GM19035 (cell line): ENCODE measurements around the gene BRF1.

ENCODE experiments used
- ATAC-seq: cut with Tn5 transposase; IDR thresholded peaks from one replicate; pipeline ENCODE4 v1.9.1; 2021; ENCODE audit not compliant: unreplicated experiment

BRF1 gene

DNA sequence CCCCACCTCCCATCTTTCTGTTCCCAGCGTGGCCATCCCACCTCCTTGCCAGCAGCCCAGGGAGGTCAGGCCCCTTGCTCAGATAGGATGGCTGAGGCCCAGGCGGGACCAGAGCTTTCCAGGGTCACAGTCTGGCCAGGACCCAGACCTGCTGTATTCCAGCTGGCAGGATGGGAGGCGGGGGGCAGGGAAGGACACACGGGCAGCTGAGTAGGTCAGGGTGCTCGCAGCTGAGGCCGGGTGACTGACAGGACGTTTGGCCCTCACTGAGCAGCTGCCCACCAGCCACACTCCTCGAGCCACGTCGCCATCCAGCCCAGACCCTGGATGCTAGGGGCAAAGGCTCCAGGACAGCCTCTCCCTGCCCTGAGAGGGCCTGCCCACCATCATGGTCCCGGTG is 123.7 kb downstream of the BRF1 start:
- no peak for ATAC-seq

GRCh38 chr14:105176513-105176912 is 124.3 kb downstream of the BRF1 start:
- no peak for ATAC-seq

GRCh38 chr14:105173901-105174894 is 126.6 kb downstream of the BRF1 start:
- no peak for ATAC-seq

GRCh38 chr14:105173145-105173544 is 127.7 kb downstream of the BRF1 start:
- no peak for ATAC-seq

GRCh38 chr14:105172476-105172875 is 128.3 kb downstream of the BRF1 start:
- ATAC-seq: no peak

DNA sequence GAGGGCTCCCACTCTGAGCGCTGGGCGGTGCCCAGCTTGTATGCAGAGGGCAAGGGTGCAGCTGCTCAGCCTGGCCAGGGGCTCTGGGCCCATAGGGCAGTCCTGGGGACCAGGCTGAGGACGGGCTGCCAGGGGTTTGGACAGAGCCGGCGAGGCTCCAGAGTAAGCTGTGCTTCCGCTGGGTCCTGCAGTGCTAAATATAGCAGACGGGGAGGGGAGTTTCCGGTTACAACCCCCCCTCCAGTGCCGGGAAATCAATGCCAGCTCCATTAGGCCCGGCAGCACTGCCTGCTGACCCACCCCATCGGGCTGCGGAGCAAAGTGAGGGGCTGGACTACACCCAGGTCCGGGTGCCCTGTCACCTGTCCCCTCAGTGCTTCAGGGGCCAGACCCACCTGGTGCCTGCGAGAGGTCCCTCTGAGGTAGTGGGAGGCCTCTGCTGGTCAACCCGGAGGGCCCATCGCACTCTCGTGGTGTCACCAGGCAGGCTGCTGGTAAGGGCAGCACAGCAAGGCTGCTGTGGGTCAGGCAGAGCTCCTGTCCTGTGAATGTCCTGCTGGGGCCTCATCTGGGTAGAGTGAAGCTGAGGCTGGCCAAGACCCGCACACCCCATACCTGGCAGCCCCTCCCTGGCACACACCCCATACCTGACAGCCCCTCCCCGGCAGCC is 129.7 kb downstream of the BRF1 start:
- ATAC-seq: no peak

GRCh38 chr14:105169776-105170655 is 130.8 kb downstream of the BRF1 start:
- no peak for ATAC-seq

GRCh38 chr14:105168979-105169507 is 131.8 kb downstream of the BRF1 start:
- ATAC-seq: no peak

GRCh38 chr14:105168496-105168978 is 132.3 kb downstream of the BRF1 start, which contains the start of gene JAG2:
JAG2 (minus strand) TSS chr14:105168776; CDS start chr14:105168420, 356 bp downstream.
- no peak for ATAC-seq

DNA sequence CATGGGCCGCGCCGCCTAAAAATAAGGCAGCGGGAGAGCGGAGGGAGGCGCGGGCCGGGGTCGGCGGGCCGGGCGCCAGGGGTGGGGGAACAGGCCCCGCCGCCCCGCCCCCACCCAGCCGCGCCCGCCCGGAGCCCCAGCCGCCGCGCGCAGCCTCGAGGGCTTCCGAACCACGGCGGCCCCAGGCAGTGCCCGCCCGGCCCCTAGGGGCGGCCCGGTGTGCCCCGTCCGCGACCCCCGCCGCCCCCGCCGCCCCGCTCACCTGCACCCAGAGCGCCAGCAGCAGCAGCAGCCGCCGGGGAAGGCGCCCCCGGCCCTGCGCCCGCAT is 132.7 kb downstream of the BRF1 start:
- no peak for ATAC-seq

DNA sequence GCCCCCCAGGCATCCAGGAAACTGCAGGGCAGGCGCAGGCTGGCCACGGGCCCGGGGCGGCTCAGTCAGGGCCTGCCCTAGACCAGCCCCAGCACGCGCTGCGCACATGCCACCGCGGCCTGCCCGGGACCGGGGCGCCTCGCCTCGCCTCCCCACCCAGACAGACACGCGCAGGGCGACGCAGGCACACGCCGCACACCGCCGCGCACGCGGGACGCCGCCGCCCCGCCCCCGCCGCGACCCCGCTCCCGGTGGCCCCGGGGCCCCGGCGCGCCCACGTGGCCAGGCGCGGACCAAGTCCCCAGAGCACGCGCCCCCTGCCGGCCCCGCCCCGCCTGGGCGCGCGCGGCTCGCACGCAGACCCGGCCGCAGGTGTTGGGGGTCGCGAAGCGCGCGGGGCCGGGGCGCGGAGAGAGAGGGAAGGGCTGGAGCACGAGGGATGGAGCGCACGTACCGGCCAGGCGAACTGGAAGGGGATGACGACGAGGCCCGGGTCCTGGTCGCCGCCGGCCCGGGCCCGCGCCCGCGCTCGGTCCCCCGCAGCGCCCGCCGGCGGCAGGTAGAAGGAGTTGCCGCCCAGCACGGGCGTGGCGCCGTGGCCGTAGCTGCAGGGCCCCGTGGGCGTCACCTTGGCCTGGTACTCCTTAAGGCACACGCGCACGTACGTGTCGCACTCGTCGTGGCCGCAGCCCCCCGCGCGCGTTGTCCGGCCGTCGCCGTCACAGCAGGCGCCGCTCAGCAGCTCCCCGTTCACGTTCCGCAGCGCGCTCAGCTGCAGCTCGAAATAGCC is 133.3 kb downstream of the BRF1 start:
- ATAC-seq: no peak

DNA sequence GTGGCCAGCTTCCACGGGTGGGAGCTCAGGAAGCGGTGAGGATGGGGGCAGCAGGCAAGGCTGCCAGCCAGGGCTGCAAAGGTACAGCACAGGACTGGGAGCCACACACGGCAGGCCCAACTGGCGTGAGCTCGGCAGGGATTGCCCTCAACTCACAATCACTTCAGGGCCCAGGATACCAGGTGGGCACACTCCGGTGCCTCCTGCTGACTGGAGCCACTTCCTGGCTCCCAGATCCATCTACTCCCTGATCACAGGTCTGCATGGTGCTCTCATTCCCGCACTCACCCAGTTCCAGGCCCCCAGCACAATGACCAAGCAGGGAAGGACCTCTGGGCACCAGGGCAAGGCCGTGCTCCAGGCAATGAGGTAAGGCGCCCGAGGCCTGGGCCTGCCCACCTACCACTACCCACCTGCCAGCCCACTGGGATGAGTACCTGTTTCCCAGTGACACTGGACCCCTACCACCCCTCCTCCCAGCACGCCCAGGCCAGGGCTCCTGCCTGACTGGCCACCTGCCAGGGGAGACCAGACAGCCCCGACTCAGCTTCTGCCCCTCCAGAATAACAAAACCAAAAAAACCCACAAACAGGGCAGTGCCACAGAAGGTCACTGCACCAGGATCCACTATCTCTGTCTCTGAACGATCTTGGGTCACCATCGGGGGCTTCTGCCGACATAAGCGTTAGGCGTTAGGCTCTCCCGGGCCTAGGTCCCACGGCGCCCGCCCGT is 134.1 kb downstream of the BRF1 start:
- no peak for ATAC-seq

GRCh38 chr14:105165761-105166485 is 134.9 kb downstream of the BRF1 start:
- no peak for ATAC-seq

GRCh38 chr14:105165134-105165704 is 135.6 kb downstream of the BRF1 start:
- no peak for ATAC-seq

DNA sequence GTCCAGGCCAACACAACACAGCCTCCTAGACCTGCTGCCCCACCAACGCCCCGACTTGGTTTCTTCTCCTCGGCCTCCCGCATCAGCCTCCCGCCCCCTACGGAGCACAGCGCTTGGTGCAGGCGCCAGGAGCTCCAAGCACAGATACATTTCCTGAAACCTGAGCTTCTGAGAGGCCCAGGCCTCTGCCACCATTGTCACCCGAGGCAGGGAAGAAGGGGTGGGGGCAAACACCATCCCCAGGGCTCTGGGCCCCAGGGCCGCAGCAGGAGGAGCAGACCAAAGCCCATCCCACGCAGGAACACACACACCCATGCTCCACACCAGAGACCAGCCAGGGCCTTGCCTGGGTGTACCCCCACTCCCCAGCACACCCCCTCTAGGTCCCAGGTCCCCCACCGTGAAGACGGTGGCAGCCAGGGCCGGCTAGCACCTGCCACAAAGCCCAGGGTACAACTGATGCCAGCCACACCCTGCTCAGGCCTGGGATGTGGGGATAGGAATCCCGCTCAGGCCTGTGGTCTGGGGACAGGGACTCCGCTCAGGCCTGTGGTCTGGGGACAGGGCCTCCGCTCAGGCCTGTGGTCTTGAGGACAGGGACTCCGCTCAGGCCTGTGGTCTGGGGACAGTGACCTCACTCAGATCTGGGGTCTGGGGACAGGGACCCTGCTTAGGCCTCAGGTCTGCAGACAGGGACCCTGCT is 137.6 kb downstream of the BRF1 start:
- no peak for ATAC-seq

GRCh38 chr14:105162669-105162979 is 138.2 kb downstream of the BRF1 start:
- ATAC-seq: no peak

- no peak for ATAC-seq
These were observed 138.7 kb downstream of the BRF1 start for GRCh38 chr14:105161964-105162668.
